Nephron (organoid): ENCODE results near the gene SNRNP48.

ENCODE experiments used
- H3K27ac Mint-ChIP-seq, 3 experiments: 2 replicates each; pipeline ENCODE4 v1.8.0; 2020; ENCODE audit warnings: mixed read lengths in 3 of 3, mild to moderate bottlenecking in 2 of 3, moderate library complexity in 1 of 3
- H3K27me3 Mint-ChIP-seq: 2 replicates; pipeline ENCODE4 v1.8.0; 2021; ENCODE audit warnings: low read depth, mild to moderate bottlenecking, moderate library complexity, mixed read lengths
- H3K36me3 Mint-ChIP-seq: 2 replicates; pipeline ENCODE4 v1.8.0; 2020; ENCODE audit warnings: low read depth, mixed read lengths
- H3K4me1 Mint-ChIP-seq: 2 replicates; pipeline ENCODE4 v1.8.0; 2020; ENCODE audit warnings: mixed read lengths
- H3K4me3 Mint-ChIP-seq, 3 experiments: 2 replicates each; pipeline ENCODE4 v1.8.0; 2020; ENCODE audit warnings: mild to moderate bottlenecking in 3 of 3, mixed read lengths in 3 of 3, moderate library complexity in 2 of 3
- H3K9me3 Mint-ChIP-seq: 2 replicates; pipeline ENCODE4 v1.8.0; 2020; ENCODE audit warnings: mixed read lengths
- TF ChIP-seq, protein P1 (sequence below), 3 experiments: fragments of 200-600 bp; sonication (generic); IDR thresholded peaks; one replicate each; pipeline ENCODE4 v1.5.0; 2021; ENCODE audit warnings: antibody characterized with exemption in 3 of 3; ENCODE audit not compliant: unreplicated experiment in 3 of 3

SNRNP48 gene

DNA sequence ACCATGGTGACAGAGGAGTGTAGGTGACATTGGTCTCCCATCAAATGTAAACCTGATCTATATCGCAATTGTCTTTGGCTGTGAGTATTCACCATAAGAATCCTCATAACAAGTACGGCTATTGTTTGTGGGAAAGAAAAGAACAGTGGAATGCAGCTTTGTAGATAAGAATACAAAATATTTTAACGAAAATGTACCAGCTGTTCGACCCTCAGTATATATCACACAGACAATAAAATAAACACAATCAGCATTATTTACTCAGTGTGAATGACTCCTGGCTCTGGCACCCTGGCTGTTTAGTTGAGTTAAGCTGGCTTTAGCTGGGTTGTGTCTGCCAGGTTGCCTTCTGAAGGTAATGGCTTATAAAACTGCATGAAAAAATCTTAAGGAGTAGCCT is 43.4 kb downstream of the SNRNP48 start:
- H3K9me3 Mint-ChIP-seq, result no peaks in the 10 kb centered on the region

DNA sequence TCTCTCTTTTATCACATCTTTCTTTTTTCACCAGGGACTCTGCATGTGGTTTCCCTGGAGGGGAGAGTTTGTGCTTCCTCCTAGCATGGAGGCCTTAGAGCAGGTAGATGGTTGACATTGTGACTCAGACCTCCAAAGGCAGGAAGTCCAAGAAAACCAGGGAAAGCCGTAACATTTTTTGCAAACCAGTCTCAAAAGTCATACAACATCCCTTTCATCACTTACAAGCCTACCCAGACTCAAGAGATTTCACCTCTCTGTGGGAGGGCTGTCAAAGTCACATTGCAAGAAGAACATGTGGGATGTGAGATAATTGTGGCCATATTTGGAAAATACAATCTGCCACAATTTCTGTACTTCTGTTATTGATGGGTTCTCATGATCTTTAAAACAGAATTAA is 46.2 kb downstream of the SNRNP48 start:
- no peaks in the 10 kb centered on the region for H3K4me1 Mint-ChIP-seq
- no peak overlapping the region for H3K4me3 Mint-ChIP-seq
- TF ChIP-seq, protein P1, sequence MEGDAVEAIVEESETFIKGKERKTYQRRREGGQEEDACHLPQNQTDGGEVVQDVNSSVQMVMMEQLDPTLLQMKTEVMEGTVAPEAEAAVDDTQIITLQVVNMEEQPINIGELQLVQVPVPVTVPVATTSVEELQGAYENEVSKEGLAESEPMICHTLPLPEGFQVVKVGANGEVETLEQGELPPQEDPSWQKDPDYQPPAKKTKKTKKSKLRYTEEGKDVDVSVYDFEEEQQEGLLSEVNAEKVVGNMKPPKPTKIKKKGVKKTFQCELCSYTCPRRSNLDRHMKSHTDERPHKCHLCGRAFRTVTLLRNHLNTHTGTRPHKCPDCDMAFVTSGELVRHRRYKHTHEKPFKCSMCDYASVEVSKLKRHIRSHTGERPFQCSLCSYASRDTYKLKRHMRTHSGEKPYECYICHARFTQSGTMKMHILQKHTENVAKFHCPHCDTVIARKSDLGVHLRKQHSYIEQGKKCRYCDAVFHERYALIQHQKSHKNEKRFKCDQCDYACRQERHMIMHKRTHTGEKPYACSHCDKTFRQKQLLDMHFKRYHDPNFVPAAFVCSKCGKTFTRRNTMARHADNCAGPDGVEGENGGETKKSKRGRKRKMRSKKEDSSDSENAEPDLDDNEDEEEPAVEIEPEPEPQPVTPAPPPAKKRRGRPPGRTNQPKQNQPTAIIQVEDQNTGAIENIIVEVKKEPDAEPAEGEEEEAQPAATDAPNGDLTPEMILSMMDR (IDR thresholded peaks at IDR 0.05; ENCODE audit: unreplicated experiment in 3 of 3), result no peak
- no peaks in the 10 kb centered on the region for H3K36me3 Mint-ChIP-seq
- H3K27me3 Mint-ChIP-seq, result no peaks in the 10 kb centered on the region
- no peak overlapping the region for H3K27ac Mint-ChIP-seq
- no peaks in the 10 kb centered on the region for H3K9me3 Mint-ChIP-seq

More for the DNA sequence above, 43.4 kb downstream of the SNRNP48 start:
- no peaks in the 10 kb centered on the region for H3K36me3 Mint-ChIP-seq
- TF ChIP-seq, protein P1 (IDR thresholded peaks at IDR 0.05; ENCODE audit: unreplicated experiment in 3 of 3), result no peak
- H3K27me3 Mint-ChIP-seq, result no peaks in the 10 kb centered on the region
- no peaks in the 10 kb centered on the region for H3K4me1 Mint-ChIP-seq
- no peak overlapping the region for H3K4me3 Mint-ChIP-seq
- H3K27ac Mint-ChIP-seq, result no peak overlapping the region

DNA sequence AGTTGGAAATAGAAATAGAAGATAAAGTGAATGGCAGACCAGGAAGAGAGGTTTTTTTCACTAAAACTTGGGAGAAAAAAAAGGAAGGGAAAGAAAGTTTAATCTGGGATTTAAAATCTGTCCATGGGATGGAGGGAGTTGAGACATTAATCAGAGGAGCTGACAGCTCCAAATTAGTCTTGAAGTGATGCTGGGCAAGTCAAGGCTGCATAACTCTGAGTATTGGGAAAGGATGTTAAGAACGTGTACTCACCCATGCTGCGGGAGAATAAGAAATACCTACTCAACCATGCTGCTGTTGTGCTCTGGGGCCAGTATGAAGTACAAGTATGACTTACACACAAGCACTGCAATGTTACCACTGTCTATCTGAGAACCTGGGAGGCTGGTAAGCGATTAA is 47.5 kb downstream of the SNRNP48 start:
- Mint-ChIP-seq H3K27me3 (peaks cover 4% of the 10 kb centered on the region), H3K4me1 (no peaks in the 10 kb centered on the region), H3K27ac (no peak overlapping the region), H3K9me3 (no peaks in the 10 kb centered on the region), H3K36me3 (no peaks in the 10 kb centered on the region), H3K4me3 (no peak overlapping the region)
- TF ChIP-seq, protein P1 (IDR thresholded peaks at IDR 0.05; ENCODE audit: unreplicated experiment in 3 of 3), result no peak

DNA sequence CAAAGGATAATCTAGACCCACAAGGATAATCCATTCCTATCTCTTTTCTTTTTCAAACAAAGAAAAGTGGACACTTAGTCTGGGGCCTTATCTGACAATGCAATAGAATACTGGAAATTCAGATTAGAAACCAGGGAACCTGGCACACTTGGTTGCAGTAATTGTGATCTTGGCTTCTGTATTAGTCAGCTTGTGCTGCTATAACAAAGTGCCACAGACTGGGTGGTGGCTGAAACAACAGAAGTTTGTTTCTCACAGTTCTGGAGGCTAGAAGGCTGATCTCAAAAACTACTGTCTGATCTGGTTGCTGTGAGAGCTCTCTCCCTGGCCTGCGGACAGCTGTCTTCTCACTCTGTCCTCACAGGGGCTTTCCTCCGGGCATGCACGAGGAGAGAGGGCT is 49.4 kb downstream of the SNRNP48 start:
- TF ChIP-seq, protein P1 (IDR thresholded peaks at IDR 0.05; ENCODE audit: unreplicated experiment in 3 of 3), result no peak
- Mint-ChIP-seq H3K4me1 (no peaks in the 10 kb centered on the region), H3K4me3 (no peak overlapping the region), H3K36me3 (no peaks in the 10 kb centered on the region), H3K27ac (no peak overlapping the region), H3K9me3 (no peaks in the 10 kb centered on the region), H3K27me3 (peaks cover 4% of the 10 kb centered on the region)

DNA sequence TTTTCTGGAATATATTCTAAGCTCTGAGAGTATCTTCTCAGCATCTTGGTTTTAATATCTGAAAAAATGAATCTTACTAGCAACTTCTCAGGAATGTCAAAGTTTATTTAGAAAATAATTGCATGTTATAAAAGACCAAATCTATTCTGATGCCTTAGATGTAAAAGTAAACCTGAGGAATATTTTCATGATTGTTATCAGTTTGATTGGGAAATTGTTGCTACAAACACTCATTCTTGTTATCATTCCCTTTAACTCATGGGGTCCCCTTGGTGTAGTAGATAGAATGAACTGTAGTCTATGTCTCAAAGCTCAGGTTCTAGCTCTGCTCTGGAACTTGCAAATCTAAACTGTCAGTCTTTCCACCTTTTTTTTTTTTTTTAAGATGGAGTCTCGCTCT is 50.0 kb downstream of the SNRNP48 start:
- H3K4me1 Mint-ChIP-seq, result no peaks in the 10 kb centered on the region
- H3K4me3 Mint-ChIP-seq, result no peak overlapping the region
- peaks cover 4% of the 10 kb centered on the region for H3K27me3 Mint-ChIP-seq
- H3K36me3 Mint-ChIP-seq, result no peaks in the 10 kb centered on the region
- TF ChIP-seq, protein P1 (IDR thresholded peaks at IDR 0.05; ENCODE audit: unreplicated experiment in 3 of 3), result no peak
- H3K9me3 Mint-ChIP-seq, result no peaks in the 10 kb centered on the region
- no peak overlapping the region for H3K27ac Mint-ChIP-seq

DNA sequence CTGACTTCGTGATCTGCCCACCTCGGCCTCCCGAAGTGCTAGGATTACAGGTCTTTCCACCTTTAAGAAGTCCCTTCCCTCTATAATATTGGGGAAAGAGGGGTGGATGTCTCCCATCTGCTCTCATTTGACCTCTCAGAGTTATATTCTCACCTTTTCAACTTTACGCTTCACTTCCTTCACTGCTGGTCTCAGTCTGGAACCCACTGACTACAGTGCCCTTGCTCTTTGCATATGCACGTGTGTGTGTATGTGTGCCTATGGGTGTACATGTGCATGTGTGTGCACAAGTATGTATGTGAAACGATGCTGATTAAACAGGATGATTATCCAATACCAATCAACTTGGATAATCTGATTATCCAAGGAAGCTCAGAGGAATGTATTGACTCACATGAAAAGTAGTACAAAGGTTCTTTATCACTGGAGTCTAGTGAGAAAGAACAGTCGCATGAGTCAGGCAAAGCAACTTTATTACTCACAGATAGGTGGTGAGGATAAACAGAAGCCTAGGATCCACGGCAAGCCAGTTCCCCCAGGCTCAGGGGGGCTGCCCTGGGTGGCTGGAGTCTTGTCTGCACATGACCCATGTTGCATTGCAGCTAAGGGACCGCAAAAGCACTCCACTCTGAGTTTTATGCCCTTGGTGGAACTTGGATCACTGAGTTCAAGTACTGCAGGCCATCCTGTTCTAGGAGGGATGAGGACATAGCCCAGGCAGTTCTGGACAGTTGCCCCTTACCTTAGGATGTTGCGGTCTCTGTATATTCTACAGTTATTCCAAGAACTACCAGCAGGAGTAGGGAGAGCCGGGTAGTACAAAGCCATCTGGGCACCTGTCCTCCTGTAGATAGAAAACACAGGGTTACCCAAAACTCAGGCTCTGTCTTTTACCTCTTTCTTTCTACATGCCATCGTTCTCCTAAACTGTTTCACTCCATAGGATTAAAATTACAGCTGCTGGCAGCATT is 50.9 kb downstream of the SNRNP48 start:
- Mint-ChIP-seq H3K4me3 (no peak overlapping the region), H3K4me1 (no peaks in the 10 kb centered on the region), H3K36me3 (no peaks in the 10 kb centered on the region), H3K9me3 (no peaks in the 10 kb centered on the region), H3K27ac (no peak overlapping the region), H3K27me3 (peaks cover 4% of the 10 kb centered on the region)
- TF ChIP-seq, protein P1 (IDR thresholded peaks at IDR 0.05; ENCODE audit: unreplicated experiment in 3 of 3), result no peak
